Suppressor macrophage (primary cell): ENCODE data around the gene POTEB2.
"Not testable (repeated sequence)": the region's sequence is repeated elsewhere in the genome, so short reads cannot be mapped to it uniquely, and the experiment has no call there.

ENCODE experiments used
- DNase-seq, 4 experiments: peaks; one replicate each; pipeline ENCODE4 v3.0.0-alpha.2; 2020 to 2022
- total RNA-seq, 17 experiments: gene quantifications; one replicate each; lab custom pipeline; 2026; ENCODE audit warnings: mixed read lengths in 6 of 17, inconsistent platforms in 3 of 17; lab: John Stamatoyannopoulos, UW

POTEB2 gene
- total RNA-seq: 0 reads per million in 17 experiments

DNA sequence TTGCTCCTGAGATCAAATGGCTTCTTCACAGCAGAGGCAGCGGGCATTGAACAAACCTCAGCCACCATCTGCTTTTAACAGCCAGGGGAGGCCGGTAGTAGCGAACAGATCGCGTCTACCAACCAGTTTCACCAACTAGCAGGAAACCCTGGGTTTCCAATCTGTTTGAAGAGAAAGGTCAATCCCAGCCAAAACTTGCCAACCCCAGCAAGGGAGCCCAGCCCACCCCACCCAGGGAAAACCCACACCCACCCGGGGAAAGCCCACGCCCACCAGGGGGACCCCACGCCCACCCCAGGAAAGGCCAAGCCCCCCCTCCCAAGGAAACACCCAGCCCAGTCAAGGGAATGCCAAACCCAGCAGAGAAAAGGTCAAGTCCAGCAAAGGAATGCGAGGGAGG is at the start of gene POTEB2:
TSS of gene POTEB2 (minus strand) at position 101 of the 400 bp plus-strand sequence. CDS start at position 68, 33 bp downstream.
- DNase-seq: not testable (repeated sequence)

DNA sequence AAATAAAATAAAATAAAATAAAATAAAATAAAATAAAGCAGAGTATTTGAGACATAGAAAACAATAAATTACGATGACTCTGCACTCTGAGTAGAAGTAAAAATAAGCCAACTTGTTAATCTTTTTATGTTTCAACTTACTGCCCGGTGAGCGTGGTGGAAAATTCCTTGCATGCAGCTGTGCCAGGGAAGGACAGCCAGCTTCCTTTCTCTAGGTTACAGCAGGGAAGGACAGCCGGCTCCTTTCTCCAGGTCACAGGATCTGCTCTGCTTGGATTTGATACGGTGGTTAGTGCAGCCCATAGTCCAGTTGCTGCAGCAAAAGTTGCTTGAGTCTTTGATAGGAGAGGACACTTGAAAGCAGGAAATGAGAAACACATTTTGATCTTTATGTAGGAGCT is 13.8 kb upstream of the POTEB2 start:
- not testable (repeated sequence) for DNase-seq

DNA sequence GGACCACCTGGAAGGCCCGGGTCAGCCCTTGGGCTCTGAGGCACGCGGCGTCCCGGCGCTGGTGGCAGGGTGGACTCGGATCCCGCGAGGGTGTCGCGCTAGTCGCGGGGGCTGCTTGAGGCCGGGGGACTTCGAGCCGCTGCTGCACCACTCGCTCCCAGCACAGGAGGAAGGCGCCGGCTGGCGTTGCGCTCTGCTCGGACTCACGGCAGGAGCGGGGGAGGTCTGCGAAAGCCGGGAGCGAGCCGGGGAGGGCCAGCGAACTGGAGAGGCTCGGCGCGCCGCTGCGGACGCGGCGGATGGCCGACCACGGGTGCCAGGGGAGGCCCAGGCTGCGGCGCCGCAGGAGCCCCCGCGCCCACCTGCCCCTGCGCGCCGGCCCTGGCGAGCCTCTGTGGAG is 12.3 kb upstream of the POTEB2 start:
- not testable (repeated sequence) for DNase-seq

DNA sequence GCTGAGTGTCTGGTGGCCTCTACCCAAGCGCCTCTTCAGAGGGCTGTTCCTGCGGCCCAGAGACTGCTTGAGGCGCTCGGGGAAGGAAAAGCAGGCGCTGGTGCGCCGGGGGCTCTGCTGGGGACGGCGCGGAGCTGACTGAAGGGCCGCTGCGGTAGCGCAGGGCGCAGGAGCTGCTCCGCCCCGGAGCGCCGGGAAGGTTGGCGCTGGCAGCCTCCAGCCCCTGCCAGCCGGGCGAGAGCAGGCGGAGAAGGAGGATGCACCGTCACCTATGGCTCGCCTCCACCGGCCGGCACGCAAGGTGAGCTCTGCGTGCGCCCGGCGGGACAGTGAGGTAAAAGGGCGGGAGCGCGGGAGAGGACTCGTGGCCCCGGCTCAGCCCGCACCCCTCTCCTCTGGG is 11.7 kb upstream of the POTEB2 start:
- not testable (repeated sequence) for DNase-seq
